SH-SY5Y (cell line): Measurements from ENCODE around the gene ZFHX2.

Experiments
- GATA2 ChIP-seq: IDR thresholded peaks from 2 replicates; pipeline ENCODE4 v1.6.1; 2011; ENCODE audit warnings: mild to moderate bottlenecking, low read depth, low read length
- GATA3 ChIP-seq: IDR thresholded peaks from 2 replicates; pipeline ENCODE4 v1.6.1; 2011; ENCODE audit warnings: low read depth, mild to moderate bottlenecking, low read length, moderate library complexity

DNA sequence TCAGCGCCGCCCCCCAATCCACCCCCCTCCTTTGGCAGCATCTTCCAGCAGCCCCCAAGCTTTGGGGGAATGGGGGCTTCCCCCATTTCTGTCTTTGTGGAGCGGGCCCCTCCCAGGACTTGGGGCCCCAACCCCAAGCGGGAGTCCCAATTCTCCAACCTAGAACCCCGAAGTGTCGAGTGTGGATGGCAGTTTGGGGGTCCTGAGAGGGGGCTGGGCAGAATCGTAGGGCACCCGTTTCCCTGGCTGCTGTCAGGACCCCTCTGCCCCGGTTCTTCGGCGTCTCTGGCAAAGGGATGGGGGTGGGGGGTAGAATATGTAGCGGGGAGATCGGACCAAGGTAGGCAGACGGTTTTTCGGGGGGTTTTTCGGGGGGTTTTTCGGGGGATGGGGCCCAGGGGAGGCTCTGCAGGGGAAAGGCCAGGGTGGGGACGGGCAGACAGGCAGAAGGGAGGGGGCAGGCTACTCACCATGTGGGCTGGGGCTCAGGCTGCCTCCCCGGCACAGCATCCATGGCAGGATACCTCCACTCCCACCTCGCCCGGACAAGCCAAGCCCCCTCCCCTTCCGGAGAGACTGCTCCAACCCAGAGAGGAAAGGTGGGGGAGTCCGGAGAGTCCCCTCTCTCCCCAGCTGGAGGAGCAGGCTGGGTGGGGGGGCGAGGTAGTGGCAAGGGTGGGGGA is 26.3 kb upstream of the ZFHX2 start:
- TF ChIP-seq GATA2 (no peak), GATA3 (no peak)
